MV-4-11 (cell line): ENCODE measurements around the gene ADGRB2.
"Not testable (repeated sequence)": the region's sequence is repeated elsewhere in the genome, so short reads cannot be mapped to it uniquely, and the experiment has no call there.

Experiments used
- DNase-seq: peaks from one replicate; lab custom pipeline; 2025; lab: John Stamatoyannopoulos, UW

The ADGRB2 gene

DNA sequence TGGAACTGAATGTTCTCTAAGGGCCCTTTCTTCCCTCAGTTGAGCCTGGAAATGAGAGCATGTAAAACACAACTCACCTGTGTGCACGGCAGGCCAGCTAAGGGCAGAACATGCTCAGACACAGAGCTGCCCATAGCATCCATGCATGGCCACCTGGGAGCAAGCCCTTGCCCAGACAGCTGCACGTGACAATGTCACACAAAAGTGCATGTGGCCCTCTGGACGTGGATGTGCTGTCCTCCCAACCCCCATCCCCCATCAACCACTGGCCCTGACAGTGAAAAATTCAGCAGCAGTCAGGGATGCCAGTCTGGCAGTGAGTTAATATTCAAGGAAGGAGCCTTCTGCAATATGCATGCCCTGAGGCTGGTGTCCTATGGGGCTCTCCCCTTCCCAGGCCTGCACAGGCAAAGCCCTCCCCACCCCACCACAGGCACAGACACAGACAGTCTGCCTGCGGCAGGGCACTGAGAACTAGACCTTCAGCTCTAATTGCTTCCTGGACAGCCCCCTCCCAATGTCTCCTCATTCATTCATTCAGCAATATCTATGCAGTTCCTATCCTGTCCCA is 45.7 kb downstream of the ADGRB2 start:
- DNase-seq = no peak

DNA sequence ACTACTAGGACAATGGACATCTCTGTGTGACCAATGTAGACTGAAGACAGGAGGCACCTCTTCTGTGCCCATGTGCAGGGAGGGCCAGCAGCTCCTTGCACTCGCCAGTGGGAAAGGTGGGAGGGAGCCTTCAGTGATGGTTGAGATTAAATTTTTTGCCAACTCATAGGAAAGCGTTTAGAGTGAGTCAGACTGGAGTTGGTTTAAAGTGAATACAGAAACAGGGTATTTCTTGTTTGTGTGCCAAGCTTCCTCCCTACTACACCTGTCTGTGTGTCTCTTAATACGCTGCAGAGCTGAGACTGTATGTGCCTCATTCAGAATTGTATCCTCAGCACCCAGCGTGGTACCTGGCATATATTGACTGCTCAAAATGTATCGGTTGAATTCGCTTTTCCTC is 46.8 kb downstream of the ADGRB2 start:
- no peak for DNase-seq

DNA sequence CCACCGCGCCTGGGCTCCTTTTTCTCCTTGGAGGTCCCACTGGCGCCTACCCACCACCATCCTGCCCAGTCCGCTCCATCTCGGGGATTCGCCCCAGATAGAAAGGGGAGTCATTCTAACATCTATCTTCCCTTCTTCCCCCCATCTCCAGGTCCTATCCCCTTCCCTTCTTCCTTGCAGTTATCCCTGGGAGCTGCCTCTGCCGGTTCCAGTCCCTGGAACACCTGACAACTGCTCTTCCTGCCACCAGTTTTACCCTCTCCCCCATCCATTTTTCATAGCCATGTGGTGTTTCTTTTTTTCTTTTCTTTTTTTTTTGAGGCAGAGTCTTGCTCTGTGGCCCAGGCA is 48.3 kb downstream of the ADGRB2 start:
- DNase-seq = no peak

DNA sequence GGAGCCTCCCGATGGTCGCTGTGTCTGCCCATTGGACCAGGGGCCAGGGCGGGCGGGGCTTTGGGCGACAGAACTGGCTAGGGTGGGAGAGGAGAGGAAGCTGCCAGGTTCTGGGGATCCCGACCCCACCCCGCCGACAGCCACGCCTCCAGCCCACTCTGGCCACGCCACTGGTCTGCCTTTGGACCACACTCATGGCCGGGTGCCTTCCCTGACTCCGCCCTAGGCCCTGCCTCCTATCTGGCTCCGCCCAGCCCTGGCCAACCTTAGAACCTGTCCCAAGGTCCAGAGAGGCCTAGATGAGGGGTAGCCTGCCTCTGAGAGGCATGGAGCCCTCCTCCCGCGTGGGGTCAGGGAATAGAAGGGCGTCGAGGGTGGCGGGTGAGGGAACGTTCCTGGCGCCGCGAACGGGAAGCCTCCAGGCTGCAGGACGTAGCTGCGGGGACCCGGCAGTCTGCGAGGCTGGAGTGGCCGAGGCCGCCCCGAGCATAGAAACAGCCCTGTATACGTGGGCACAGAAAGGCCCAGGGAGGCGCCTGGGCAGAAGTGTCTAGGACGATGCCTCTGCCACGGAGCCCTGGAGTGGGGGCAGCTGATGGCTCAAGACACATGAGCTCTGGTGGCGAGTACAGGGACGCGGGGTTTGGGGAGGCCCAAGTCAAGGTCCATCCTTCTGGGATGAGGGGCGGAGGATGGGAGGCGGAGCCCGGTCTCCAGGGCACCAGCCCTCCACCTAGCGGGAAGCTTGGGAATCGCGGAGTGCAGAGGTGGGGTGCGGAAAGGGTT is 48.9 kb downstream of the ADGRB2 start:
- DNase-seq = no peak

DNA sequence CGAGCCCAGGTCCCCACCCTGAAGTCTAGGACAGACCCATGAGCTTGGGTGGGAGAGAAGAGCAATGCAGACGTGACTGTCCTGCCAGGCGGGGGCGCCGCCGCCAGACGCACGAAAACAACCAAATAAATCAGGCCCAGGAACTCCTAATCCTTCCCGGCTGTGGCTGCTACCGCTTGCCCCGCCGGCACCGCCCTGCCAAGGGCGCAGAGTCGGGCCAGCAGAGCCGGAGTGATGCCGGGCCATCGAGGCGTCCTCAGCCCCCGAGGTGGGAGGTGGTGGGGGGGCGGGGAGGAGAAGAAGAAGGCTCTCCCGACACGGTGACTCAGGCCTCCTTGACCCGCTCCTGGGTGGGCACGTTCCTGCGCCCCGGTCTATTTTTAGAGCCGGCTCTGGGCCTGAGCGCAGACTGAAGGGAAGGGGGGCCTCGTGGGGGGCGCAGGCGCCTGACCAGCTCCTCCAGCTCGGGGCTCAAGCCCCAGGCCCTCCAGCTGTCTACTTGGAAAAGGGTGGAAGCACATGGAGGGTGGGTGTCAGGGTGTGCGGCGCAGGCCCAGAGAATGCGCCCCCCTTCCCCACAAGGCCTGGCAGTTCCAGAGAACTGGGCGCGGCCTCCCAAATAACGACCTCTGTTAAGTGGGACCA is 49.6 kb downstream of the ADGRB2 start:
- no peak for DNase-seq

DNA sequence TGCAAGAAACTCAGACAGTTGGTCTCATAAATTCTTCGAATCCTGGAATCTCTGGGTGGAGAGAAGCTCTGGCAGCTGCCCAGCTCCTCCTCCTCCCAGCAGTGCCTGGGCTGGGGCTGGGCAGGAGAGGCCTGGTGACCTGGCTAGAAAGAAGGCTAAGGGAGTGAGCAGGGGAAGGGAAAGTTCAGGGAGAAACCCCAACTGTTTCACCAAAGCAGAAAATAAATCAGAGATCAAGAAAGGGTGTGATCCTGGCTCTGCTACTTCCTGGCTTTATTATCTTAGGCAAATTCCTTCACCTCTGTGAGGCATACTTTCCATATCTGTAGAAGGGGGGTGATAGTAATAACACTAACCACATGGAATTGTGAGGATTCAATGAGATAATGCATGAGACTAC is 51.5 kb downstream of the ADGRB2 start:
- DNase-seq = no peak

DNA sequence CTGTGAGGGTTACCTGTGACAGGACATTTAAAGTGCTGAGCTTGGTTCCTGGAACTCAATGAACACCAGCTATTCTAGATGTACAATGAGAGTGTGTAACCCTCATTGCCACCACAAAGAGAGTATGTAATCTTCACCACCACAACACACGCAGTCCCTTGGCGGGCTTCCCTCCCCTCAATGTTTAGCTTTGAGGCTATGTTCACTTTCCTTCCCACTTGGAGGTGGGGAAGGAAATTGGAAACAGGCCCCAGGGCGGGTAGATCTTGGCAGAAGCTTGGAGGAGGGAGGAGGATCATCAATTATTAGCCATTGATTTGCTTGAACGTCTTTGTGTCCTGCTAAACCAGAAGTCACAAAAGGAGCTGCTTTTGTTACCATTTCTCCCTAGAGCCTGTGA is 52.1 kb downstream of the ADGRB2 start:
- no peak for DNase-seq

DNA sequence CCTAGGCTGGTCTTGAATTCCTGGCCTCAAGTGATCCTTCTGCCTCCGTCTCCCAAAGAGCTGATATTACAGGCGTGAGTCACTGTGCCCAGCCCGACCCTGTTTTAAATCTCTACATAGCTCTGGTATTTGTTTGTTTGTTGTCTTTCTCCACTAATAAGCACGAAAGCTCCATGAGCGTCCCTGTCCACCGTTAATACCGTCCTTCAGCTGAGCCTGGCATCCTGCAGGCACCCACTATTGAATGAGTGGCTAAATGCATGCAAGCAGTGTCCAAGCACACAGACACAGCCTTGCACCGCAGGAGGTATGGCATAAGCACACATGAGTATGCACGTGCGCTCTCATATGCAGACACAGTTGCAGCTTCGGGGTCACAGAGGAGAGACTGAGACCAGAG is 55.8 kb downstream of the ADGRB2 start:
- no peak for DNase-seq

DNA sequence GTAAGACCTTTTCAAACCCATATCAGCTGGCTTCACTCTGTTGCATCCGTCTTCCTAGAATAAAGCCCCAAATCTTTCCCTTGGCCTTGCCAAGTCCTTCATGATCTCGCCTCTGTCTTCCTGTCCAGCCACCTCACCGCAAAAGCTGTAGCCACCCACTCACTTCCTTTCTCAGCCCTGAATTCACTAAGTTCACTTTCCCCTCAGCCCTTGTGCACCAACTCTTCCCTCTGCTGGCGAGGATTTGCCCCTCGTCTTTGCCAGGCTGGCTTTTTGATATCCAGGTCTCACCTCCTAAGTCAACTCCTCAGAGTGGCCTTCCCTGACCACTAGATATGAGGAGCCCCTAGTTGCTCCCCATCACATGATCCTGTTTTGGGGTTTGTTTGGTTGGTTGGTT is 56.4 kb downstream of the ADGRB2 start:
- DNase-seq = peak; percentile 72

DNA sequence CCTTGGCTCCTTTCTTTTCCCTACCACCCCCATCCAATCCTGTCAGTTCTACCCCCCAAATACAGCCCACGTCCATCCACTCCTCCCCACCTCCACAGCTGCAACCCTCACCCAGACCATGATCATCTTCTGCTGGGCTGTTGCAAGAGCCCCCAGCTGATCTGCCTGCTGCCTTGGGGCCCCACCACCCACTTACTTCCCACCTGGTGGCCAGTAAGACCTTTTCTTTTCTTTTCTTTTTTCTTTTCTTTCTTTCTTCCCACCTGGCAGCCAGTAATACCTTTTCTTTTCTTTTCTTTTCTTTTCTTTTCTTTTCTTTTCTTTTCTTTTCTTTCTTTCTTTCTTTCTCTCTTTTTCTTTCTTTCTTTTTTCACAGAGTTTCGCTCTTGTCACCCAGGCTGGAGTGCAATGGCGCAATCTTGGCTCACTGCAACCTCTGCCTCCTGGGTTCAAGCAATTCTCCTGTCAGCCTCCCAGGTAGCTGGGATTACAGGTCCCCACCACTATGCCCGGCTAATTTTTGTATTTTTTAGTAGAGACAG is 57.0 kb downstream of the ADGRB2 start:
- DNase-seq = not testable (repeated sequence)

DNA sequence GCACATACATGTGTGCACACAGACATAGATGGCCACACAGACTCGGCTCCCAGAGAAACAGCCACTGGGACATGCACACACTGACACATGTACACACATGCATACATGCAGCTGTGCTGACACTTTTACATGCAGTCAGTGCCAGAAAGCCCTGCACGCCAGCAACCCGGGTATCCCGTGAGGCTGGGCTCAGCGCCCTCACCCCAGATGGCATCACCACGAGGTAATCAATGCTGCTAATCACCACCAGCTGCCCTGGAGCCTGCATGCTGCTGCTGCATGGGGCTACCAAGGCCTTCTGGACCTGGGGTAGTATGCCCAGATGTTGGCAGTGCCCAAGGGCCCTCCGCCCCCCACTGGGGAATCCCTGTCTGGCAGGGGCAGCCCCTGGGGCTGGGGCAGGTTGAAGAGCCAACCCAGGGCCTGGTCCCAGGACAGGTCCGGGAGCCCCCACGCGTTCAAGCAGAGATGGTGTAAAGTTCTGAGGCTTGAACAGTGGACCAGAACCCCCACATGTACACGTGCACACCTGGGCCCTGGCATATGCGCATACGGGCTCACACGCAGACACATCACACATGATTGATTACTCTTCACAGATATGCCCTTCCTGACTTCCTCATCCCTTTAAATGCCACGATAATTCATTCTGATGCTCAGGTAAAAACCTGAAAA is 57.6 kb downstream of the ADGRB2 start:
- no peak for DNase-seq

DNA sequence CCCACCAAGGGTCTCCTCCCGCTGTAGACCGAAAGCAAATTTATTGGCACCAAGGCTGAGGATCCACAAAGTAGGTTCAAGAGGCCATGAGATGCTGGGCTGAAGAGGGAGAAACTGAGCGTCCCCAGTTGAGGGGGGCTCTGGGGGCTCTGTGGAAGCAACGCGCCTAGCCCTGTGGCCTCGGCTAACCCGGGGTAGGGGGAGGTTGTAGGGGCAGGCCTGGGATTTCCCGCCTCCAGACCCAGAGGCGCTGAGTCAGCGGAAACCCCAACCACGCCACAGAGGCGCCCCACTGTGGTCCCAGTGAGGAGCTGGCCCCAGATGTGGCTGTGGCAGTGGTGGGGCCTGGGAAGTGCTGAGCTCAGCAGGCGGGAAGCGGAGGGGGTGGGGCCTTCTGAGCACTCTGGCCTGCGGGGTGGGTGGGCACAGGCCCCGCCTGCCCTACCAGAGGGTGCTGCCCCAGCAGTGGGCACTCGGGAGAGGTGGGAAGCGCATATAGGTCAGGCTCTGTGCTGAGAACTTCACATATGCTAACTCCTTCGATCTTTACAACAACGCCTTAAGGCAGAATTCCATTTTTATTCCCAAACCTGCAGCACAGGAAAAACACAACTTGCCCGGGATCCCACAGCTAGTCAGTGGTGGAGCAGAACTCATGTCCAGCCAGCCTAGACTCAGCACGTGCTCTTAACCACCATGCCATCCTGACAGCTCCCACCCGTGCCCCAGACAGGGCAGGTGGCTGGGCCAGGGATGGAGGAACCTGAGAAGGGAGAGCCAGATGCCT is 58.9 kb downstream of the ADGRB2 start:
- peak; percentile 43 for DNase-seq

DNA sequence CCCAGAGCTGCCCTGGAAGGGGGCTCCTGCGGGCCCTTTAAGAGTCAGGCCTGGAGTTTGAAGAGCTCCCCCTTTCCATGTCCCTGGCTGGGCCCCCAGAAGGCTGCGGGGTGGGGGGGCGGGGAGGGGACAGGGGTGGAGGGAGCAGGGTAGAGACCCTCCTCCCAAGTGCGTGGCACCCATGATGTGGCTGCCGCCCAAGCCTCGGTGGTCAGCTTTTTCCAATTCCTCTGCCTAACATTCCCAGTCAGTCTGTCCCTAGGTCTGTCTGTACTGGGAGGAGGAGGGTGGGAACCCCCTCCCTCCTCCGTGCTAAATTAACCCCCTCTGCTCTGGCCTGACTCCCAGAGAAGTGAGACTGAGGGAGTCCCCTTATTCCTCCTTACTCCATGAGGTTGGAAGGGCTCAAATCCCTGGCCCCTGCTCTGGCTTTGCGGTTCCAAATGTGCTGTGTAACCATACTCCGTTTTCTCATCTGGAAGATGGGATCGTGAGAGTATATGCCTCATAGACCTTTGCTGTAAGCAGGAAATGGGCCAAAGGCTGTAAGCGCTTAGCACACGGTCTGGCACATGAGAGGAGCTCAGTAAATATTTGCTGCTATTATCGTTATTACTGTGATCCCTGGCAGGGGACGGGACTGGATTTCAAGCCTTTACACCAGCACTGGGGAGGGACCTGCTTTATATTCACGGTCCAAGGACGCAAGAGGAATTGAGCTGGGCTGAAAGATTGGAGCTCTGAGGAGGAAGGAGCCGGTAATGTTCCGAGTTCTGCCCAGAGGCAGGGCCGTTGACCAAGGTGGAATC is 59.7 kb downstream of the ADGRB2 start:
- no peak for DNase-seq

DNA sequence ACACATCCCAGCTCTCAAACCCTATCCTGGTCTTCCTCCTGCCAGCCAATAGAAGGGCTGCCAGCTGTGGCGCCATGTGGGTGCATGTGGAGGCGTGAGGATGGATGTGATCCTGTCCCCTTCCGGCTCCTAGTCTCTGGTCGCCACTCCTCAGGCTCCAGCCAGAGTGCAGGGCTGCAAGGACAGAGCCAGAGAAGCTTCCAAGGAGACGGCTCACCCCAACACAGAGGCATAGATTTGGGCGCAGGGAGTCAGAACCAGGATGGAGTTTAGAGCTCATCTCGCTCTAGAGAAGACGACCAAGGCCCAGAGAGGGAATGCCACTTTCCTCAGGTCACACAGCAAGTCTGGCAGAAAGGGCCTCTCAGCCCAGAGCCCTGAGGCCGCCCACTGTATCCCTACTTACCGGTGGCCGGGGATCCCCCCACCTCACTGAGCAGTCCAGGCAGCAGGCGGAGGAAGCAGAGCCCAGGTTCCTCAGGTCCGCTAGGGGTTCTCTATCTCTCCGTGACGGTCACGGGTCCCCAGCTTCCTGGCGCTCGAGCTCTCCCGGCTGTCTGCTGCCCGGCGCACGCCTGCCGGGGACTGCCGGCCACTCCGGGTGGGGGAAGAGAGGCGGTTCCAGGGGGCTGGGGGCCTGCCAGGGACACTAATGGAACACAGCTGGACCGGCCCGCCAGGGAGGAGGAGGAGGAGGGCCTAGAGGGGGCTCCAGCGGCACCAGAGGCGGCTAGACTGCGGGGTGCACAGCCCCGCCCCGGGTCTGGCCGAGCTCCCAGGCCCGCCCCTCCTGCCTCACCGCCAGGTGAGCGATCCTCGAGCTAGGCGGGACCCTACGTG is 60.5 kb downstream of the ADGRB2 start, which contains the start of gene COL16A1:
COL16A1 (minus strand) TSS at position 587 of the 840 bp plus-strand sequence. CDS start 1,824 bp downstream, outside the sequence.
- DNase-seq = no peak

DNA sequence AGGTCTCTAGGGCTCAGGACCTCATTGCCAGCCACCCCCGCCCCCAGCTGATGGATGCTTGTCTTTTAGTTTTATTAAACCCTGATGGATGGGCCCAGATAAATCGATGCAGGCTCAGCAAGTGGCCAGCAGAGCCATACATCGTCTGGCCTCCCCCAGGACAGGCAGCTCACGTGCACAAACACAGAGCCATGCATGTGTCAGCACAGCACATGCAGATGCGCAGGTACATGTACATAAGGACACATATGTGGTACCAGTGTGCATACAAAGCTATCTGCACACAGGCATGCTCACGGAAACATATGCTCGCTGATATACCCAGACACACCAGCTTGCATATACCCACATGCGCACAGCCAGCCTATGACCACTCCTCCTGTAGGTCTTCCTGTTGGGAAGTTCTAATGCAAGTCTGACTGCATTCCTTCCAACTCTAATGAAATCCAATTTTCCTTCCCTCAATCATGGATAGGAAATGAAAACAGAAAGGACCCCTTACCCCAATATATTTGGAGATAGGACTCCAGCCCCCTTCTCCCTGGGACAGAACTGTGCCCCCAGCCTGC is 61.2 kb downstream of the ADGRB2 start:
- no peak for DNase-seq

DNA sequence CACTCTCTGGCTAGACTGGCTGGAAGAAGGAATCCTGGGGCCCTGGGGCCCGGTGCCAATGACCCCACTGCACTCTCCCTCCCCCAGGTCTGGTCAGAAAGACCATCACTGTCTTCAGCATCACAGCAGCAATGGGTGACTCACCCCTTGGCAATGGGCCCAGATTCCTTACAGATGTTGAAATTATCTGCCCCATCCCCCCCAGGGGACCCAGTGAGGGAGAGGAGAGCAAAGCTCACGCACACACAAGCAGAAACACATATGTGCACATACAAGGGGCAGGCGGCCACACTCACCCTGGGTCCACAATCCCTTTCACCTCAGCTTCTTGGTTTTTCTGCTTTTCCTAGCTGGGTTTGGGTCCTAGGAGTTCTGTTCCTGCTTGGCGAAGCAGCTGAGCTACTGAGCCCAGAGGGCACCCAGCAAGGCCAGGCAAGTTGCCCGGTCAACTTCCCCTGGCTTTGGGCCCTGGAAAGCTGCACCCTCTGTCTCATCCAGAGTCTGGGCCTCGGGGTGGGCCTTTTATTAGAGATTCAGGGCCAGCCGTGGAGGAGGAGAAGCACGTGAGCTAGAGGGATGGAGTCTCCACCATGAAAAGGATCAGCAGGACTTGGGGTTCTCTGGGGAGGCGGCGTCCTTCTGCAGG is 62.9 kb downstream of the ADGRB2 start:
- DNase-seq = peak; percentile 84

DNA sequence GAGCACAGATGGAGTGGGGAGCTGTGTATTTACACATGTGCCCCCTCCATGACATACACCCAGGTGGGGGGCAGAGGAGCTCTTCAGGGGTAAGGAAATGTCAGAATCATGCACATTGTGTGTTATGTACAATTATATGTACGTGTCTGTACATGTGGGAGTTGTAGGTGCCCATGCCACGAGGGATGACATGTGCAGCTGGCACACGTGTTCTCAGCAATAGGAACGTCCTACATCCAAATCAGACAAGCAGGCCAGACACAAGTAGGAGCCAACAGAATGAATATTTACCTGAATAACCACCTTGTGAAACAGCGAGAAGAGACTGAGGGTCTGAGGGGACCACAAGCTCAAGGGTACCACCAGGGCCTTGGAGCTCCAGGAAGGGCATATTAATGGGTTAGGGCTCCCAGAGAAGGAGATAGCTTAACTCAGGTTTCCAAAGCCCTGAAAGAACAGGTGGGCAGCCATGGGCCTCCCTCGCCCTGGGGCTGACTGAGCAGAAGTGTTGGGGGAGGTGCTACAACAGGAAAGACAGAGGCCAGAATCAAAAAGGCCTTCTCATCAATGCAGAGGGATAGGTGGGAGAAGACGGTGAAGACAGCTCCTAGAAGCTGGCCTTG is 63.6 kb downstream of the ADGRB2 start:
- DNase-seq = no peak

DNA sequence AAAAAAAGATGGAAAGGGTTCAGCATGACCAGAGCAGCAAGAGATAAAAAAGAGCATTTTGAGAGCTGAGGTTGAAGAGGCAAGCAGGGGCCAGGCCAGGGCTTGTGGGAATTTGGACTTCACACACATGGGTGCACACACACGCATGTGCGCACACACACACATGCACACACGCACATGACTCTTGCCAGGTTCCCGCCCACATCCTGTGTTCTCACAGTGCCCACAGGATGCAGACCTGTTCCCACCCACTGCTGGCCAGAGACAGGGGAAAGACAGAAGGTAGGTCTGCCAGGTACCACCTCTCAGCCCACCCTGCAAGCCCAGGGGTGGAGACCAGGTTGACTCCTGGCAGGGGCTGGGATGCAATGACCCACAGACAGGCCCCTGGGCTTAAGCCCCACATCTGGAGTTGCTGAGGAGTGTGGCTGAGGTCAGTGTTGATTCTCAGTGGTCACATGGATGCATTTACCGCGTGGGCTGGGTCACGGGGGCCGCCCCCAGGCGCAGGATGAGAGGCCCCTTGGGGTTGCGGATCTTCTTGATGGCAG is 64.7 kb downstream of the ADGRB2 start:
- DNase-seq = no peak
